ENCODE results near the gene PLEKHA8. TPM values are rescaled to one million over a fixed set of nuclear protein-coding genes. Genes with fewer than 3 reads are reported as not detected.

The PLEKHA8 gene
- total and polyA plus RNA-seq, 2 of the 8 experiments (the other 6 are each of a cell fraction or from before 2014, with no cell fraction given) = 10.7 to 44.0 TPM

DNA sequence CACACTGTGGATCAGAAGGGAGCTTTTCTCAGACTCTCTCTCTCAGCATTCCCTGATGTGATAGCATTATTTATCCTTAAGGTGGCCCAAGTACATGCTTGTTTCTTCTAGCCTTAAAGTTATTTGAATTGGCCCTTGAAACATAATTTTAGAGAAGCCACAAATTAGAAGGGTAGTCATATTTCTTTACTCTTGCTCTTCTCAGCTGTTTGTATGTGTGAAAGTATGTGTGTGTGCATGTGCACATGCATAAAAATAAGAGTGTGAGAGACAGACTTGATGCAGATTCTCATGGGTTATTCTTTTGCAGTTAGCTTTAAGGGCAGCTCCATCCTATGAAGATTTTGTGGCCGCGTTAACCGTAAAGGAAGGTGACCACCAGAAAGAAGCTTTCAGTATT is 50.1 kb downstream of the PLEKHA8 start:
- H3K4me2 ChIP-seq (ENCODE audit: insufficient read depth in 1 of 2, low read depth in 2 of 2, low read length in 2 of 2) = no peak overlapping the region
- ChIA-PET CTCF (ENCODE audit: partially characterized antibody) (interaction anchor here (0.6 to 2.0 kb wide), 5 partner anchors 11 to 157 kb away, joined by 3 to 6 read pairs (median 4); no protein-coding TSS in a partner anchor), POLR2A (ENCODE audit: partially characterized antibody) (no interaction called here)
- H3K4me3 ChIP-seq (ENCODE audit: extremely low read depth in 1 of 4, insufficient read depth in 2 of 4, low read depth in 3 of 4, low read length in 4 of 4) = no peak overlapping the region
- peaks cover 0 to 5% (median 0%) of the 10 kb centered on the region in 4 experiments; a peak in 1 of 8 replicates for H3K36me3 ChIP-seq (ENCODE audit: control insufficient read depth in 2 of 4, insufficient read depth in 4 of 4, low read length in 3 of 4)
- no peak overlapping the region for H3K14ac ChIP-seq (ENCODE audit: insufficient read length)
- no peak overlapping the region for H2BK20ac ChIP-seq (ENCODE audit: low read length)
- H3K79me2 ChIP-seq (ENCODE audit: control insufficient read depth in 1 of 2, insufficient read depth in 2 of 2, low read length in 2 of 2) = no peaks in the 10 kb centered on the region
- no peaks in the 10 kb centered on the region for H3K27me3 ChIP-seq (replicated peaks in 1 of 4; ENCODE audit: control insufficient read depth in 3 of 4, extremely low read depth in 1 of 4, insufficient read depth in 3 of 4, low read length in 3 of 4)
- H3K9me3 ChIP-seq (ENCODE audit: insufficient read depth in 2 of 2, low read depth in 1 of 2, low read length in 1 of 2) = no peaks in the 10 kb centered on the region
- no peak overlapping the region for H3K56ac ChIP-seq (replicated peaks; ENCODE audit: insufficient read length, low read depth, low read length)
- no peak overlapping the region for H3K23ac ChIP-seq (ENCODE audit: insufficient read length)
- H2AK5ac ChIP-seq (ENCODE audit: low read depth, low read length) = no peak overlapping the region
- H2BK15ac ChIP-seq (ENCODE audit: low read length) = no peak overlapping the region
- no peak for FAIRE-seq
- H4K8ac ChIP-seq (ENCODE audit: extremely low read depth, insufficient read depth, low read length) = no peak overlapping the region
- 97% methylated on average over 3 of the region's 3 CpGs; no CpG with 5 or more reads in 1 of the 2 experiments for WGBS, 2 experiments (ENCODE audit: extremely low coverage in 1 of 2, insufficient coverage in 1 of 2, insufficient read length in 1 of 2, insufficient replicate concordance in 2 of 2, low coverage in 1 of 2, low lambda C conversion rate in 2 of 2, missing lambda C conversion rate in 1 of 2)
- DNase-seq (ENCODE audit: low read depth in 1 of 2, low spot score in 2 of 2) = no peak
- no peaks in the 10 kb centered on the region; the same call in 1 of the 2 replicates for H3K79me1 ChIP-seq (ENCODE audit: low read depth, low read length)
- TF ChIP-seq KDM4A (IDR thresholded peaks at IDR 0.05; ENCODE audit: low read depth, low read length, severe bottlenecking) = no peak
- TF ChIP-seq SP1 (IDR thresholded peaks at IDR 0.05; ENCODE audit: low read depth, low read length) = no peak
- no peak for TF ChIP-seq ZNF274 (IDR thresholded peaks at IDR 0.05; ENCODE audit: borderline replicate concordance, extremely low read depth, low read length)
- TF ChIP-seq BRCA1 (IDR thresholded peaks at IDR 0.05; ENCODE audit: low read depth, low read length) = no peak
- TF ChIP-seq CREB1 (IDR thresholded peaks at IDR 0.05) = no peak
- TF ChIP-seq NANOG (IDR thresholded peaks at IDR 0.05; ENCODE audit: insufficient read depth, low read depth, low read length, poor library complexity, severe bottlenecking) = no peak
- no peak for TF ChIP-seq FOSL1 (IDR thresholded peaks at IDR 0.05; ENCODE audit: insufficient read depth, low read depth, low read length)
- no peak overlapping the region for H2BK12ac ChIP-seq (ENCODE audit: low read depth, low read length)
- H4K5ac ChIP-seq (ENCODE audit: insufficient read length, low read depth, low read length) = no peak overlapping the region
- H3K27ac ChIP-seq (ENCODE audit: low read depth, low read length) = no peak overlapping the region
- H2BK120ac ChIP-seq (replicated peaks; ENCODE audit: low read depth, low read length) = no peak overlapping the region
- H3K9ac ChIP-seq (replicated peaks in 1 of 4; ENCODE audit: extremely low read depth in 1 of 4, low read depth in 3 of 4, low read length in 3 of 4) = no peak overlapping the region
- H4K91ac ChIP-seq (replicated peaks; ENCODE audit: insufficient read length, low read length) = no peak overlapping the region
- no peak overlapping the region for H2BK5ac ChIP-seq (ENCODE audit: low read depth, low read length)
- H3K4me1 ChIP-seq (replicated peaks in 1 of 4; ENCODE audit: control insufficient read depth in 3 of 4, insufficient read depth in 4 of 4, low read length in 3 of 4) = peaks cover 0 to 5% (median 0%) of the 10 kb centered on the region in 4 experiments; a peak in 1 of 7 replicates
- no peaks in the 10 kb centered on the region for H3K23me2 ChIP-seq (ENCODE audit: low read depth, low read length)
- peaks cover 4% of the 10 kb centered on the region in 2 experiments for H4K20me1 ChIP-seq (replicated peaks in 1 of 2; ENCODE audit: control insufficient read depth in 1 of 2, insufficient read depth in 2 of 2, low read length in 2 of 2)
- H3K18ac ChIP-seq (ENCODE audit: extremely low read depth, low read length) = no peak overlapping the region
- H3K4ac ChIP-seq (replicated peaks; ENCODE audit: insufficient read length, low read depth, low read length) = no peak overlapping the region
- no peak overlapping the region for H2AFZ ChIP-seq (ENCODE audit: low read length)
